HepG2 (cell line): ENCODE results near the gene TK1. TPM values are rescaled to one million over a fixed set of nuclear protein-coding genes. Genes with fewer than 3 reads are reported as not detected.
A peak's percentile ranks its signal among the peaks of the same experiment; 100 is the strongest.

ENCODE experiments used
- AGO1 ChIP-seq: fragments of 200-400 bp; formaldehyde crosslinking; IDR thresholded peaks from 2 replicates; pipeline ENCODE4 v1.6.1; 2017; ENCODE audit warnings: mild to moderate bottlenecking, low read depth, low read length, moderate library complexity; ENCODE audit not compliant: poor library complexity, severe bottlenecking
- CSRNP2 ChIP-seq: sonication (generic); formaldehyde crosslinking; conservative IDR thresholded peaks from 2 replicates; pipeline ENCODE4 v1.8.0; 2022; ENCODE audit warnings: low read depth, missing genetic modification reagents
- KMT2B ChIP-seq: IDR thresholded peaks from 2 replicates; pipeline ENCODE4 v1.6.1; 2016; ENCODE audit warnings: missing genetic modification reagents, missing compliant biosample characterization
- NFE2L1 ChIP-seq: sonication (generic); formaldehyde crosslinking; IDR thresholded peaks from 2 replicates; pipeline ENCODE4 v1.4.0; 2020; ENCODE audit warnings: missing genetic modification reagents, mild to moderate bottlenecking, borderline replicate concordance
- NFKBIZ ChIP-seq: IDR thresholded peaks from 2 replicates; pipeline ENCODE4 v1.6.1; 2018; ENCODE audit warnings: missing genetic modification reagents, missing compliant biosample characterization
- PAXIP1 ChIP-seq: sonication (generic); formaldehyde crosslinking; conservative IDR thresholded peaks from 2 replicates; pipeline ENCODE4 v1.4.0; 2020; ENCODE audit warnings: mild to moderate bottlenecking, missing genetic modification reagents, moderate library complexity
- PLRG1 ChIP-seq: fragments of 450-650 bp; conservative IDR thresholded peaks from 2 replicates; pipeline ENCODE4 v1.6.1; 2016
- POLR2AphosphoS5 ChIP-seq: IDR thresholded peaks from 2 replicates; pipeline ENCODE4 v1.6.1; 2012; ENCODE audit warnings: low read depth, low read length
- SAFB2 ChIP-seq: sonication (generic); formaldehyde crosslinking; IDR thresholded peaks from 2 replicates; pipeline ENCODE4 v1.5.1; 2020; ENCODE audit warnings: missing genetic modification reagents, low read depth, mild to moderate bottlenecking, borderline replicate concordance
- SMAD3 ChIP-seq: sonication (generic); formaldehyde crosslinking; IDR thresholded peaks from 2 replicates; pipeline ENCODE4 v1.4.0; 2020; ENCODE audit warnings: missing genetic modification reagents
- SP1 ChIP-seq, 2 experiments: fragments of 450-650 bp in 1 of 2; sonication (generic) in 1 of 2; formaldehyde crosslinking in 1 of 2; IDR thresholded peaks; 2 replicates each; pipeline versions ENCODE4 v1.4.0 to v1.6.1; 2016 to 2020; ENCODE audit warnings: missing genetic modification reagents in 1 of 2
- YEATS4 ChIP-seq: sonication (generic); formaldehyde crosslinking; IDR thresholded peaks from 2 replicates; pipeline ENCODE4 v1.4.0; 2020; ENCODE audit warnings: missing genetic modification reagents, borderline replicate concordance
- ZBED4 ChIP-seq: sonication (generic); formaldehyde crosslinking; IDR thresholded peaks from 2 replicates; pipeline ENCODE4 v1.4.0; 2020; ENCODE audit warnings: missing genetic modification reagents, borderline replicate concordance
- ZNF292 ChIP-seq: sonication (generic); formaldehyde crosslinking; IDR thresholded peaks from 2 replicates; pipeline ENCODE4 v1.8.1; 2022; ENCODE audit warnings: mild to moderate bottlenecking, low read depth, missing genetic modification reagents, borderline replicate concordance
- ZNF552 ChIP-seq: sonication (generic); formaldehyde crosslinking; IDR thresholded peaks from 2 replicates; pipeline ENCODE4 v1.9.0; 2022; ENCODE audit warnings: missing genetic modification reagents, mild to moderate bottlenecking, borderline replicate concordance
- ZNF597 ChIP-seq: sonication (generic); formaldehyde crosslinking; IDR thresholded peaks from 2 replicates; pipeline ENCODE4 v1.5.0; 2020; ENCODE audit warnings: missing genetic modification reagents
- ZNF781 ChIP-seq: sonication (generic); formaldehyde crosslinking; IDR thresholded peaks from 2 replicates; pipeline ENCODE4 v1.5.1; 2020; ENCODE audit warnings: borderline replicate concordance, mild to moderate bottlenecking, missing genetic modification reagents; ENCODE audit errors: not compliant biosample characterization
- polyA plus RNA-seq, 8 experiments: library from polyadenylated mRNA; depleted of rRNA in 3 of 8; stranded (reverse) in 7 of 8; unstranded in 1 of 8; fragments of >200 nt; fragmentation: Illumina TruSeq in 4 of 8; extraction: Trizol in 4 of 8; gene quantifications; 2 replicates each; pipeline versions ENCODE4 v1.2.1 to v1.2.3, GENCODE V29; 2011 to 2016; ENCODE audit warnings: low read depth in 4 of 8, missing spikeins in 1 of 8, mixed read lengths in 1 of 8; ENCODE audit not compliant: insufficient read depth in 1 of 8
- total RNA-seq, 5 experiments: library from RNA; depleted of rRNA; stranded (reverse); fragments of >200 nt; fragmentation: Illumina TruSeq; extraction: Trizol; gene quantifications; 2 replicates each; pipeline ENCODE4 v1.2.3, GENCODE V29; 2016; ENCODE audit warnings: low read depth in 1 of 5

Gene TK1
- total and polyA plus RNA-seq, 2 of the 13 experiments (the other 11 are each of a cell fraction or from before 2014, with no cell fraction given) = 45.0 to 96.0 TPM

GRCh38 chr17:78130437-78131101 lies 56.3 kb downstream of the TK1 start, which contains the start of gene TMC8 (continued):
- no peak for TF ChIP-seq ZBED4
- TF ChIP-seq NFE2L1 = no peak
- TF ChIP-seq SAFB2 = no peak; the same call in 1 of the 2 replicates
- no peak for TF ChIP-seq NFKBIZ
- peak; percentile 44; the same call in 1 of the 2 replicates for TF ChIP-seq KMT2B (CRISPR knock-in tag)
- TF ChIP-seq POLR2AphosphoS5 = peak; percentile 21; the same call in 1 of the 2 replicates
- 0 out of 2 replicates have a peak, but pooled peaks have one; percentile 36 for TF ChIP-seq YEATS4 (CRISPR knock-in tag)
- no peak for TF ChIP-seq ZNF597 (CRISPR knock-in tag)
- no peak for TF ChIP-seq CSRNP2 (CRISPR knock-in tag)
- TF ChIP-seq ZNF292 = peak; percentile 60; the same call in 1 of the 2 replicates
- TF ChIP-seq ZNF781 = no peak
- no peak for TF ChIP-seq PLRG1
- TF ChIP-seq PAXIP1 (CRISPR knock-in tag) = peak; percentile 87
- no peak for TF ChIP-seq SMAD3
- TF ChIP-seq AGO1 = no peak
- no peak for TF ChIP-seq SP1 (IDR thresholded peaks at IDR 0.05)
- no peak for TF ChIP-seq SP1 (CRISPR knock-in tag; IDR thresholded peaks at IDR 0.05)
- no peak for TF ChIP-seq ZNF552
